OCI-LY3 (cell line): ENCODE measurements around the gene EYA2.

Source experiments
- EZH2phosphoT487 ChIP-seq: fragments of 200-600 bp; shearing (Covaris generic); IDR thresholded peaks from 2 replicates; pipeline ENCODE4 v1.6.1; 2018; ENCODE audit warnings: antibody characterized with exemption, mixed run types, low read depth
- TF ChIP-seq, protein P1 (sequence below): fragments of 200-600, 300-600 bp; sonication (generic); IDR thresholded peaks from 2 replicates; pipeline ENCODE4 v1.5.1; 2014; ENCODE audit warnings: antibody characterized with exemption, low read length, low read depth

DNA sequence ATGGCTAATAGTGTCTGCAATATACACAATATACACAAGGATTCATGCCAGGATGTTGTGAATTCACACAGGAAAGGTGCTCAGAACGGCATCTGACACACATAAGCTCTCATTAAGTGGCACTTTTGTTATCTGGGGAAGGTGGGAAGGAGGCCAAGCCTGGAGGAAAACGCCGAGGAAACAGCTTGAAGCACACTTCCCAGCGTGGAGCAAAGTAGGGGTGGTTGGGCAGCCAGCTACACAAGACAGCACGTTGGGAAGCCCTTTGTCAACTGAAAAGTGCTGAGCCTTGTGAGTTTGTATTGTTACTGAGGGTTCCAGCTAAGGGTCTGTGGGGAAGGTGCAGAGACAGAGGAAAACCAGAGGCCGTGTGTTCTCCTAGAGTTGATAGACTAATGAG is 280.9 kb downstream of the EYA2 start:
- TF ChIP-seq, protein P1, sequence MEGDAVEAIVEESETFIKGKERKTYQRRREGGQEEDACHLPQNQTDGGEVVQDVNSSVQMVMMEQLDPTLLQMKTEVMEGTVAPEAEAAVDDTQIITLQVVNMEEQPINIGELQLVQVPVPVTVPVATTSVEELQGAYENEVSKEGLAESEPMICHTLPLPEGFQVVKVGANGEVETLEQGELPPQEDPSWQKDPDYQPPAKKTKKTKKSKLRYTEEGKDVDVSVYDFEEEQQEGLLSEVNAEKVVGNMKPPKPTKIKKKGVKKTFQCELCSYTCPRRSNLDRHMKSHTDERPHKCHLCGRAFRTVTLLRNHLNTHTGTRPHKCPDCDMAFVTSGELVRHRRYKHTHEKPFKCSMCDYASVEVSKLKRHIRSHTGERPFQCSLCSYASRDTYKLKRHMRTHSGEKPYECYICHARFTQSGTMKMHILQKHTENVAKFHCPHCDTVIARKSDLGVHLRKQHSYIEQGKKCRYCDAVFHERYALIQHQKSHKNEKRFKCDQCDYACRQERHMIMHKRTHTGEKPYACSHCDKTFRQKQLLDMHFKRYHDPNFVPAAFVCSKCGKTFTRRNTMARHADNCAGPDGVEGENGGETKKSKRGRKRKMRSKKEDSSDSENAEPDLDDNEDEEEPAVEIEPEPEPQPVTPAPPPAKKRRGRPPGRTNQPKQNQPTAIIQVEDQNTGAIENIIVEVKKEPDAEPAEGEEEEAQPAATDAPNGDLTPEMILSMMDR, result no peak
- no peak for TF ChIP-seq EZH2phosphoT487
